Psoas muscle (tissue), 8 donors: ENCODE measurements around the gene MCAT. TPM values are rescaled to one million over a fixed set of nuclear protein-coding genes. Genes with fewer than 3 reads are reported as not detected.

ENCODE experiments used
- ATAC-seq, 4 donors: fragments of 200-7000 bp; cut with Tn5 transposase; one replicate each; pipeline ENCODE4 v1.9.1; 2020; ENCODE audit warnings: moderate library complexity in 3 of 4, mild to moderate bottlenecking in 2 of 4
- DNase-seq, 2 donors: peaks; one replicate each; pipeline ENCODE4 v3.0.0-alpha.2; 2020
- H3K27ac ChIP-seq: fragments of 200-600 bp; one replicate; pipeline ENCODE4 v1.8.0; 2022
- H3K27me3 ChIP-seq, 3 donors: fragments of 200-600 bp in 1 of 3; one replicate each; pipeline versions ENCODE4 v1.6.1 to v1.8.0; 2013 to 2022; ENCODE audit warnings: low read length in 2 of 3, mild to moderate bottlenecking in 2 of 3, moderate library complexity in 1 of 3; ENCODE audit not compliant: insufficient read depth in 3 of 3
- H3K36me3 ChIP-seq, 2 donors: fragments of 200-600 bp in 1 of 2; one replicate each; pipeline versions ENCODE4 v1.6.1 to v1.8.0; 2013 to 2022; ENCODE audit warnings: low read depth in 1 of 2, mild to moderate bottlenecking in 1 of 2, moderate library complexity in 1 of 2; ENCODE audit not compliant: insufficient read depth in 1 of 2
- H3K4me1 ChIP-seq: fragments of 200-600 bp; one replicate; pipeline ENCODE4 v1.8.0; 2022
- H3K4me3 ChIP-seq: fragments of 200-600 bp; one replicate; pipeline ENCODE4 v1.8.0; 2022; ENCODE audit warnings: mild to moderate bottlenecking
- H3K9me3 ChIP-seq: fragments of 200-600 bp; one replicate; pipeline ENCODE4 v1.8.0; 2022
- WGBS, 3 donors: extraction: QIAGEN DNeasy Blood & Tissue Kit; methylation state at CpG; one replicate each; pipeline versions ENCODE4 v1.1.6 to v1.1.7; 2013; 5-methylcytosine and 5-hydroxymethylcytosine counted together
- intact Hi-C, 2 donors: fragments of 100-400 bp; cut with DNase I; formaldehyde crosslinking; loops; one replicate each; pipeline versions ENCODE4 v1.11.0 to v1.14.2; 2022
- polyA plus RNA-seq, 3 donors: library from polyadenylated mRNA; stranded (reverse); fragments of 200-250 nt; gene quantifications; one replicate each; pipeline ENCODE4 v1.2.3, GENCODE V29; 2013
- total RNA-seq, 4 donors: library from RNA; stranded (reverse); fragmentation: NEBNext Ultra II Directional in 2 of 4; extraction: Animal tissue kit (Norgen Biotek cat#: 25700) in 2 of 4; gene quantifications; one replicate each; pipeline versions ENCODE4 v1.2.1 to v1.2.4, GENCODE V29; 2021 to 2023
- TF ChIP-seq, protein P1 (sequence below): fragments of 200-600 bp; IDR thresholded peaks from one replicate; pipeline ENCODE4 v1.8.0; 2022; ENCODE audit warnings: antibody characterized with exemption
- donor health status: healthy with polysubstance abuse.
- donor health status: DM: no; HTN: no; CAD: no; lungs with moderate emphysema.
- donor health status: Bipolar disorder and iron deficiency.
- donor health status: healthy.
- donor health status: DM: yes; HTN: yes; CAD: no.
- donor health status: DM: no; HTN: no; CAD: no.
- donor health status: DM: no; HTN: no; CAD: no.
- donor health status: DM: yes; HTN: yes; CAD: no.

The MCAT gene
- total and polyA plus RNA-seq, 7 donors, result 14.8 to 33.4 (median 21.7) TPM

DNA sequence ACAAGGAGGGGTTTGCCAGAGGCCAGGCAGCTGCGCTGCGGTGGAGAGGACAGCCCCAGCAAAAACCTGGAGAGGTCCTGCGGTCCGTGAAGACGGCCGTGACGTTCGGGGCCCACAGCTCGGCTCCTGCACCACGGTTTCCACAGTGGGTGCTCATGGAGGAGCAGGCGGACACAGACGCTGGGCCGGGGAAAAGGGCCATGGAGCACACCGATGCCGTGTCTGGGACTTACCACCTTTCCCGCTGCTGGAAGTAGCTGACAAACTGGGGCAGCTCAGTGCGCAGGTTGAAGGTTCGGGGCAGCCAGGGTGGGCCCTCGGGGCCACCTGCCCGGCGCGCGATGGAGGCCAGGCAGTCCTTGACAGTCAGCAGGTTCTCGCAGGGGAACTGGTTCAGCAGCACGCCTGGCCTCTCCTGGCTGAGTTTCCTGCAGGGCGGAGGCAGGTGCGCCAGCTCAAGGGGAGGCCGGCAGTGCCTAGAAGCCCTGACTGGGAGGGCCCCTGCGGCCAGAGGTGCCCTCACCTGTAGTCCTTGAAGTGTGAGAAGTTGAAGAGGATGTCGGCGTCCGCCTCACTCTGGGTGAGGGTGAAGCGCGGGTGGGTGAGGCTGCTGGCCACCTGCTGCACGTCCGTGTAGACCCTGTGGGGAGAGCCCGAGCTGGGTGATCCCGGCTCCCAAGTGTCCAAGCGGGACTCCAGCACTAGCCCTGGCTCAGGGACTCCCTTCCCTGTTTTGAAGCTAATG is 30.9 kb upstream of the MCAT start:
- Histone ChIP-seq H3K27me3 (no peaks in the 10 kb centered on the region), H3K9me3 (no peaks in the 10 kb centered on the region), H3K4me1 (no peaks in the 10 kb centered on the region), H3K4me3 (no peak overlapping the region), H3K36me3 (peaks cover 0 to 93% of the 10 kb centered on the region in 2 donors), H3K27ac (no peak overlapping the region)
- intact Hi-C loops, result no loop called here
- TF ChIP-seq, protein P1, sequence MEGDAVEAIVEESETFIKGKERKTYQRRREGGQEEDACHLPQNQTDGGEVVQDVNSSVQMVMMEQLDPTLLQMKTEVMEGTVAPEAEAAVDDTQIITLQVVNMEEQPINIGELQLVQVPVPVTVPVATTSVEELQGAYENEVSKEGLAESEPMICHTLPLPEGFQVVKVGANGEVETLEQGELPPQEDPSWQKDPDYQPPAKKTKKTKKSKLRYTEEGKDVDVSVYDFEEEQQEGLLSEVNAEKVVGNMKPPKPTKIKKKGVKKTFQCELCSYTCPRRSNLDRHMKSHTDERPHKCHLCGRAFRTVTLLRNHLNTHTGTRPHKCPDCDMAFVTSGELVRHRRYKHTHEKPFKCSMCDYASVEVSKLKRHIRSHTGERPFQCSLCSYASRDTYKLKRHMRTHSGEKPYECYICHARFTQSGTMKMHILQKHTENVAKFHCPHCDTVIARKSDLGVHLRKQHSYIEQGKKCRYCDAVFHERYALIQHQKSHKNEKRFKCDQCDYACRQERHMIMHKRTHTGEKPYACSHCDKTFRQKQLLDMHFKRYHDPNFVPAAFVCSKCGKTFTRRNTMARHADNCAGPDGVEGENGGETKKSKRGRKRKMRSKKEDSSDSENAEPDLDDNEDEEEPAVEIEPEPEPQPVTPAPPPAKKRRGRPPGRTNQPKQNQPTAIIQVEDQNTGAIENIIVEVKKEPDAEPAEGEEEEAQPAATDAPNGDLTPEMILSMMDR, result no peak
- WGBS, 3 donors, result 95 to 98% (median 95%) methylated on average over 39 of the region's 39 CpGs
- ATAC-seq (no peak), DNase-seq (no peak)

DNA sequence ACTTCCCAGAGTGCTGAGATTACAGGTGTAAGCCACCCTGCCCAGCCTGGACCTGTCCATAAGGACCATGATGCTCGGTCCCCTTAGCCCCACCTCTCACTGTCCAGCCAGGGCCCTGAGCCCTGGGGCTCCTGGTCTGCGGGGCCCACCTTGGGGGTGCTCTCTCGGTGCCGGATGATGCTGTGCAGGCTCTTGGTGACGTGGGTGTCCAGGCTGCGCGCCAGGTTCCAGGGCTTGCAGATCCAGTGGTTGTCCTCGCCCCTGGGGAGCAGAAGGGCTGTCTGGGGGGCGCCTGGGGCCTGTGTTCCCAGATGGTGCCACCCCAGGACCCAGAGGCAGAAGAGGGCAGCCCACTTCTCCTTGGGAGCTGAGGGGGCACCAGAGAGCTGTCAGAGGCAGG is 30.4 kb upstream of the MCAT start:
- DNase-seq, result no peak
- no peak overlapping the region for H3K27ac ChIP-seq
- intact Hi-C loops, result no loop called here
- ATAC-seq, result no peak
- WGBS, 3 donors, result 96 to 99% (median 97%) methylated on average over 9 of the region's 9 CpGs
- H3K27me3 ChIP-seq, result no peaks in the 10 kb centered on the region
- TF ChIP-seq, protein P1, result no peak
- no peaks in the 10 kb centered on the region for H3K4me1 ChIP-seq
- H3K4me3 ChIP-seq, result no peak overlapping the region
- no peaks in the 10 kb centered on the region for H3K9me3 ChIP-seq
- peaks cover 0 to 89% of the 10 kb centered on the region in 2 donors for H3K36me3 ChIP-seq

DNA sequence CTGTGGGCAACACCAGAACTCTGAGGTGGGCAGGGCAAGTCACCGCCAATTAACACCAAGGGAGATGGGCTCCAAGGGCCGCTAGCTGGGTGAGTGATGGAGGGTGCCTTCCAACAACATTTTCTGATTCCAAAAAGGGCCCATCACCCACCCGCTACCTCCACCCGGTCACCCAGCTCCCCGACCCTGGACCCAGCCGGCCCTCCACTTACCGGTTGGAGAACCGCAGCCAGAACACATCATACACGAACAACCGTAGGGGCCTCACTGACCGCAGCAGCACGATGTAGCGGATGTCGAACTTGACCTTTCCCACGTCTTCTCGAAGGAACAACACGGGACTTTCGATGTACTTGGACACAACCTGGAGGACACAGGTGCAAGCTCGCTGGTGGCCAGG is 29.0 kb upstream of the MCAT start:
- Histone ChIP-seq H3K9me3 (no peaks in the 10 kb centered on the region), H3K4me1 (no peaks in the 10 kb centered on the region), H3K27ac (no peak overlapping the region), H3K4me3 (no peak overlapping the region), H3K36me3 (peaks cover 0 to 93% of the 10 kb centered on the region in 2 donors), H3K27me3 (no peaks in the 10 kb centered on the region)
- TF ChIP-seq, protein P1, result no peak
- DNase-seq, result no peak
- intact Hi-C loops, result no loop called here
- 93 to 94% (median 93%) methylated on average over 19 of the region's 19 CpGs for WGBS, 3 donors
- ATAC-seq, result no peak

DNA sequence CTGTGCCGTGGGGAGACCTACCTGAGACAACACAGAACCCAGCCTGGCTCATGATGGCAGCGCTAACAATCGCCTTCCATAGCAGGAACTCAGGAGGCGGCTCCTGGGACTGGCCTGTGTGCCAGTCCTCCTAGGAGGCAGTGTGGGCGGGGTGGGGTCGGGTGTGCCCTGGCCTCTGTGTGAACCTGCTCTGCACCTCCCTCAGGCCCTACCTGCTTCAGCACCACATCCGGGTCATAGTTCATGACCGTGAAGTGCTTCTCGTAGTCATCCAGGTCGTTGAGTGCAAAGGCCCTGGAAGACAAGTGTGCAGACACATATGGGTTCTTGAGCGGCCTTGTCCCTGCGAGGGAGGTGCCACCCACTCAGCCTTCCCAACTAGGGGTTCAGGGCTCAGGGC is 28.4 kb upstream of the MCAT start:
- no peaks in the 10 kb centered on the region for H3K4me1 ChIP-seq
- 89 to 92% (median 91%) methylated on average over 11 to 12 of the region's 12 CpGs for WGBS, 3 donors
- H3K27me3 ChIP-seq, result no peaks in the 10 kb centered on the region
- intact Hi-C loops, result no loop called here
- peak in 1 of 2 donors; percentile 36 for DNase-seq
- H3K4me3 ChIP-seq, result no peak overlapping the region
- TF ChIP-seq, protein P1, result no peak
- ATAC-seq, result no peak
- H3K9me3 ChIP-seq, result no peaks in the 10 kb centered on the region
- H3K27ac ChIP-seq, result no peak overlapping the region
- peaks cover 0 to 93% of the 10 kb centered on the region in 2 donors for H3K36me3 ChIP-seq

DNA sequence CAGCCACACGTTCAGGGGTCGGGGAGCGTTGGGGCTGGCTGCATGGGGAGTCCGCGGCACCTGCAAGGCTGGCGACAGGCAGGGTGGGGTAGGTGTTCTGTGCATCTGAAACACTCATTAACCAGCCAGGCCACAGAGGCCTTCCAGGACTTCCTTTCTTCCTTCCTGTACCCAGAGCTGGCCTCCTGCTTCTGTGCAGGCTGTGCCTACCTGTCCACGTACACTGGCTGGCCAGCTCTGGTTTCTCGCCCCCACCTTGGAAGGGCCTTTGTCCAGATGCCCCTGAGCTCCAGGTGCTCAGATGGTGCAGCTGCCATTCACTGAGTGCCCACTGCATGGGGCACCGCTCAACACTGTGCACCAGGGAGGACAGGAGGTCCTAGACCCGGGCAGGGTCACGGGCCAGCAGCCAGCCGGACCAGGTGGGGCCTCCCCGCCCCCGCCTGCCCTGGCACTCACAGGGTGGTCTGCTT is 27.9 kb upstream of the MCAT start:
- 74 to 82% (median 80%) methylated on average over 13 to 14 of the region's 14 CpGs for WGBS, 3 donors
- H3K36me3 ChIP-seq, result peaks cover 0 to 89% of the 10 kb centered on the region in 2 donors
- H3K4me1 ChIP-seq, result no peaks in the 10 kb centered on the region
- intact Hi-C loops, result no loop called here
- H3K27ac ChIP-seq, result no peak overlapping the region
- no peak overlapping the region for H3K4me3 ChIP-seq
- no peaks in the 10 kb centered on the region for H3K9me3 ChIP-seq
- DNase-seq (peak in 1 of 2 donors; percentile 43), ATAC-seq (no peak)
- H3K27me3 ChIP-seq, result no peaks in the 10 kb centered on the region
- TF ChIP-seq, protein P1, result no peak
